Measurements from ENCODE around the gene SPG21. TPM values are rescaled to one million over a fixed set of nuclear protein-coding genes. Genes with fewer than 3 reads are reported as not detected.

The SPG21 gene
- total and polyA plus RNA-seq, 2 of the 13 experiments (the other 11 are each of a cell fraction or from before 2014, with no cell fraction given): 36.7 to 42.4 TPM

- H3K9me3 ChIP-seq (ENCODE audit: low read length): no peaks in the 10 kb centered on the region
- FAIRE-seq: no peak
- DNase-seq (ENCODE audit: low spot score): no peak
- H3K36me3 ChIP-seq (replicated peaks in 1 of 2; ENCODE audit: control insufficient read depth in 1 of 2, insufficient read depth in 2 of 2, low read length in 2 of 2): no peaks in the 10 kb centered on the region
- ATAC-seq: no peak
- no peak overlapping the region for H2AFZ ChIP-seq (ENCODE audit: low read length)
- H3K79me2 ChIP-seq (ENCODE audit: insufficient read depth, low read length): peaks cover 13% of the 10 kb centered on the region
- BruUV-seq (replicated peaks): no TSS peak
- POLR2A ChIA-PET: no interaction called here
- peak overlapping the region; percentile 20 for H3K4me2 ChIP-seq (ENCODE audit: low read depth, low read length)
- H3K27ac ChIP-seq (ENCODE audit: extremely low read length, insufficient read depth, low read length): peak overlapping the region; percentile 14
- no peaks in the 10 kb centered on the region; a peak in 1 of 5 replicates for H3K27me3 ChIP-seq (ENCODE audit: control insufficient read depth in 1 of 2, insufficient read depth in 2 of 2, low read length in 2 of 2)
- H3K4me3 ChIP-seq (replicated peaks in 1 of 3; ENCODE audit: insufficient read depth in 1 of 3, low read depth in 2 of 3, low read length in 3 of 3): no peak overlapping the region; a peak in 1 of 6 replicates
- 72% methylated on average over 3 of the region's 3 CpGs for WGBS (ENCODE audit: low lambda C conversion rate)
- in situ Hi-C loops (cut with HindIII; ENCODE audit: extremely low pct_ligation_motif_present, low pct_unique_long_range_greater_than_20kb) (no loop called here), intact Hi-C loops (cut with micrococcal nuclease; ENCODE audit: unreplicated experiment) (no loop called here)
- CTCF ChIA-PET (ENCODE audit: low intra/inter-chr PET ratio, low total read pairs): no interaction called here
- TF ChIP-seq ZNF616 (CRISPR knock-in tag; IDR thresholded peaks at IDR 0.05; ENCODE audit: low read depth) (no peak), TFAP4 (IDR thresholded peaks at IDR 0.05; ENCODE audit: borderline replicate concordance, low read depth) (0 out of 2 replicates have a peak, but pooled peaks have one; percentile 8), ZNF34 (CRISPR knock-in tag; IDR thresholded peaks at IDR 0.05; ENCODE audit: borderline replicate concordance) (no peak)
- no peak overlapping the region for H3K9ac ChIP-seq (ENCODE audit: insufficient read depth, low read depth, low read length)
- H3K4me1 ChIP-seq (ENCODE audit: insufficient read depth, low read length): peaks cover 77% of the 10 kb centered on the region
- no peaks in the 10 kb centered on the region for H4K20me1 ChIP-seq (ENCODE audit: insufficient read depth, low read length)
These were observed 2.6 kb downstream of the SPG21 start for GRCh38 chr15:64987136-64987535.

GRCh38 chr15:64985366-64986033 lies 4.2 kb downstream of the SPG21 start:
- intact Hi-C loops (cut with micrococcal nuclease; ENCODE audit: unreplicated experiment): no loop called here
- Histone ChIP-seq H3K36me3 (replicated peaks in 1 of 2; ENCODE audit: control insufficient read depth in 1 of 2, insufficient read depth in 2 of 2, low read length in 2 of 2) (peaks cover 0 to 5% of the 10 kb centered on the region in 2 experiments; a peak in 2 of 5 replicates), H2AFZ (ENCODE audit: low read length) (no peak overlapping the region), H3K4me1 (ENCODE audit: insufficient read depth, low read length) (peaks cover 76% of the 10 kb centered on the region), H3K27ac (ENCODE audit: extremely low read length, insufficient read depth, low read length) (peak overlapping the region; percentile 62), H3K9me3 (ENCODE audit: low read length) (no peaks in the 10 kb centered on the region), H3K79me2 (ENCODE audit: insufficient read depth, low read length) (peaks cover 13% of the 10 kb centered on the region), H3K27me3 (ENCODE audit: control insufficient read depth in 1 of 2, insufficient read depth in 2 of 2, low read length in 2 of 2) (no peaks in the 10 kb centered on the region; a peak in 1 of 5 replicates), H3K9ac (ENCODE audit: insufficient read depth, low read depth, low read length) (peak overlapping the region; percentile 32; the same call in 1 of the 2 replicates), H3K4me2 (ENCODE audit: low read depth, low read length) (peak overlapping the region; percentile 68), H4K20me1 (ENCODE audit: insufficient read depth, low read length) (no peaks in the 10 kb centered on the region), H3K4me3 (replicated peaks in 1 of 3; ENCODE audit: insufficient read depth in 1 of 3, low read depth in 2 of 3, low read length in 3 of 3) (peak overlapping the region in 1 of 3 experiments; percentile 2; a peak in 1 of 6 replicates)
- POLR2A ChIA-PET: interaction anchor here (1.1 to 1.2 kb wide), 3 partner anchors 9 to 314 kb away, joined by 3 read pairs; no protein-coding TSS in a partner anchor
- BruUV-seq (replicated peaks): no TSS peak
- in situ Hi-C loops (cut with HindIII; ENCODE audit: extremely low pct_ligation_motif_present, low pct_unique_long_range_greater_than_20kb): no loop called here
- WGBS (ENCODE audit: low lambda C conversion rate): 16% methylated on average over 8 of the region's 9 CpGs
- no peak for ATAC-seq
- FAIRE-seq: no peak
- peak; percentile 64 for DNase-seq (ENCODE audit: low spot score)
- CTCF ChIA-PET (ENCODE audit: low intra/inter-chr PET ratio, low total read pairs): no interaction called here
- TF ChIP-seq SNAPC2 (CRISPR knock-in tag; IDR thresholded peaks at IDR 0.05): no peak
- TF ChIP-seq SNRNP70 (IDR thresholded peaks at IDR 0.05; ENCODE audit: low read depth, low read length): no peak
- peak; percentile 32; the same call in 1 of the 2 replicates for TF ChIP-seq ZFY (CRISPR knock-in tag; IDR thresholded peaks at IDR 0.05)
- TF ChIP-seq GMEB2 (CRISPR knock-in tag; IDR thresholded peaks at IDR 0.05; ENCODE audit: low read depth): no peak
- no peak for TF ChIP-seq ZSCAN22 (CRISPR knock-in tag; IDR thresholded peaks at IDR 0.05)
- no peak for TF ChIP-seq TBP (CRISPR knock-in tag; IDR thresholded peaks at IDR 0.05)
- no peak for TF ChIP-seq CENPX (CRISPR knock-in tag; IDR thresholded peaks at IDR 0.05)
- TF ChIP-seq ZNF549 (CRISPR knock-in tag; IDR thresholded peaks at IDR 0.05): no peak
- TF ChIP-seq CREB1 (IDR thresholded peaks at IDR 0.05): no peak
- no peak for TF ChIP-seq CREB1 (CRISPR knock-in tag; IDR thresholded peaks at IDR 0.05)
- TF ChIP-seq PBX2 (CRISPR knock-in tag; IDR thresholded peaks at IDR 0.05): no peak
- no peak for TF ChIP-seq GATA4 (IDR thresholded peaks at IDR 0.05; ENCODE audit: borderline replicate concordance, low read depth)
